SK-N-SH (cell line): ENCODE measurements around the gene SLC25A47. TPM values are rescaled to one million over a fixed set of nuclear protein-coding genes. Genes with fewer than 3 reads are reported as not detected.
A peak's percentile ranks its signal among the peaks of the same experiment; 100 is the strongest.

Experiments
- CTCF ChIA-PET: fragments of 300-600, 350-600 bp; formaldehyde crosslinking; extraction: SDS; loops from one replicate; lab custom pipeline; 2021; lab: Yijun Ruan, JAX
- POLR2A ChIA-PET: fragments of 350-600 bp; sonication (Branson Sonifier 250); formaldehyde crosslinking; extraction: SDS; loops from one replicate; lab custom pipeline; 2020; ENCODE audit warnings: antibody characterized with exemption, inconsistent platforms; lab: Yijun Ruan, JAX
- DNase-seq: peaks from one replicate; pipeline ENCODE4 v3.0.0; 2012
- H2AFZ ChIP-seq: fragments of 200-600 bp; sonication (generic); 2 replicates; pipeline ENCODE4 v1.8.1; 2016; ENCODE audit warnings: antibody characterized with exemption, mild to moderate bottlenecking, low read depth
- H3F3A ChIP-seq: fragments of 200-600 bp; sonication (generic); replicated peaks from 2 replicates; pipeline ENCODE3; 2016; ENCODE audit warnings: antibody characterized with exemption, mild to moderate bottlenecking; ENCODE audit not compliant: insufficient read depth
- H3K27ac ChIP-seq, 2 experiments: fragments of 200-500 bp in 1 of 2; fragments of 200-600 bp in 1 of 2; sonication (Bioruptor generic) in 1 of 2; sonication (generic), shearing (Covaris generic) in 1 of 2; 2 replicates each; pipeline versions ENCODE4 v1.5.1 to v1.6.1; 2014 to 2016; ENCODE audit warnings: low read depth in 2 of 2, inconsistent platforms in 1 of 2, low read length in 1 of 2, mild to moderate bottlenecking in 1 of 2, mixed read lengths in 1 of 2
- H3K27me3 ChIP-seq: fragments of 200-600 bp; sonication (generic), shearing (Covaris generic); 2 replicates; pipeline ENCODE4 v1.6.1; 2016; ENCODE audit warnings: mixed run types; ENCODE audit not compliant: insufficient read depth
- H3K36me3 ChIP-seq, 2 experiments: fragments of 200-500 bp in 1 of 2; fragments of 200-600 bp in 1 of 2; sonication (Bioruptor generic) in 1 of 2; sonication (generic) in 1 of 2; replicated peaks in 1 of 2; 2 replicates each; pipeline versions ENCODE3 to v1.5.1; 2014 to 2016; ENCODE audit warnings: low read length in 1 of 2, mild to moderate bottlenecking in 1 of 2; ENCODE audit not compliant: insufficient read depth in 2 of 2, control insufficient read depth in 1 of 2
- H3K4me1 ChIP-seq, 2 experiments: fragments of 200-500 bp in 1 of 2; fragments of 200-600 bp in 1 of 2; sonication (Bioruptor generic) in 1 of 2; sonication (generic), shearing (Covaris generic) in 1 of 2; 2 replicates each; pipeline versions ENCODE4 v1.5.1 to v1.6.1; 2014 to 2016; ENCODE audit warnings: low read depth in 1 of 2, low read length in 1 of 2, mixed run types in 1 of 2; ENCODE audit not compliant: insufficient read depth in 2 of 2, control insufficient read depth in 1 of 2
- H3K4me2 ChIP-seq: fragments of 200-600 bp; sonication (generic), shearing (Covaris generic); 2 replicates; pipeline ENCODE4 v1.6.1; 2017; ENCODE audit warnings: mixed run types
- H3K4me3 ChIP-seq, 2 experiments: fragments of 200-500 bp in 1 of 2; fragments of 200-600 bp in 1 of 2; sonication (Bioruptor generic) in 1 of 2; sonication (generic), shearing (Covaris generic) in 1 of 2; 2 replicates each; pipeline versions ENCODE4 v1.5.1 to v1.8.1; 2014 to 2016; ENCODE audit warnings: low read depth in 2 of 2, inconsistent platforms in 1 of 2, low read length in 1 of 2, mild to moderate bottlenecking in 1 of 2, mixed read lengths in 1 of 2, moderate library complexity in 1 of 2
- H3K79me2 ChIP-seq: fragments of 200-600 bp; sonication (generic); 2 replicates; pipeline ENCODE4 v1.8.1; 2017; ENCODE audit warnings: mild to moderate bottlenecking; ENCODE audit not compliant: insufficient read depth
- H3K9ac ChIP-seq: fragments of 200-600 bp; sonication (generic); 2 replicates; pipeline ENCODE4 v1.6.1; 2017; ENCODE audit warnings: mixed run types
- H3K9me2 ChIP-seq: fragments of 200-600 bp; sonication (generic); 2 replicates; pipeline ENCODE4 v1.6.1; 2017; ENCODE audit warnings: mixed run types
- H3K9me3 ChIP-seq: fragments of 200-600 bp; sonication (generic); 2 replicates; pipeline ENCODE4 v1.6.1; 2017; ENCODE audit warnings: mixed run types, mild to moderate bottlenecking, moderate library complexity
- H4K20me1 ChIP-seq: fragments of 200-600 bp; sonication (generic); 2 replicates; pipeline ENCODE4 v1.6.1; 2017; ENCODE audit warnings: mild to moderate bottlenecking, mixed run types; ENCODE audit not compliant: insufficient read depth
- CHD2 ChIP-seq: fragments of 150-350 bp; IDR thresholded peaks from 2 replicates; pipeline ENCODE4 v1.6.1; 2018; ENCODE audit warnings: low read length; ENCODE audit not compliant: partially characterized antibody
- CTCF ChIP-seq: fragments of 200-600 bp; sonication (generic); IDR thresholded peaks from 2 replicates; pipeline ENCODE4 v1.6.1; 2017; ENCODE audit warnings: antibody characterized with exemption, mild to moderate bottlenecking, moderate library complexity
- FOSL2 ChIP-seq: IDR thresholded peaks from 2 replicates; pipeline ENCODE4 v1.4.0; 2012; ENCODE audit warnings: low read depth, mild to moderate bottlenecking, moderate library complexity, borderline replicate concordance
- FOXJ3 ChIP-seq: sonication (generic); formaldehyde crosslinking; IDR thresholded peaks from 2 replicates; pipeline ENCODE4 v1.5.1; 2020; ENCODE audit warnings: mild to moderate bottlenecking, missing genetic modification reagents
- JUND ChIP-seq: IDR thresholded peaks from 2 replicates; pipeline ENCODE4 v1.4.0; 2012
- NRF1 ChIP-seq: IDR thresholded peaks from 2 replicates; pipeline ENCODE4 v1.6.1; 2012; ENCODE audit warnings: low read depth, mild to moderate bottlenecking, low read length
- PBX3 ChIP-seq: IDR thresholded peaks from 2 replicates; pipeline ENCODE4; 2012
- POLR2AphosphoS5 ChIP-seq: IDR thresholded peaks from 2 replicates; pipeline ENCODE4 v1.6.1; 2012; ENCODE audit warnings: low read depth, low read length
- RFX5 ChIP-seq: IDR thresholded peaks from 2 replicates; pipeline ENCODE4 v1.6.1; 2012; ENCODE audit warnings: mild to moderate bottlenecking, improper control_type of control experiment, low read length
- SIN3A ChIP-seq: IDR thresholded peaks from 2 replicates; pipeline ENCODE4 v1.6.1; 2012; ENCODE audit warnings: low read depth, mild to moderate bottlenecking, low read length, moderate library complexity, borderline replicate concordance
- SMC3 ChIP-seq: IDR thresholded peaks from 2 replicates; pipeline ENCODE4 v1.6.1; 2012; ENCODE audit warnings: low read depth, low read length, improper control_type of control experiment
- TAF1 ChIP-seq: IDR thresholded peaks from 2 replicates; pipeline ENCODE4 v1.6.1; 2012; ENCODE audit warnings: low read depth, mild to moderate bottlenecking, low read length, moderate library complexity, borderline replicate concordance
- TEAD4 ChIP-seq: IDR thresholded peaks from 2 replicates; pipeline ENCODE4 v1.4.0; 2012; ENCODE audit warnings: mild to moderate bottlenecking, borderline replicate concordance; ENCODE audit not compliant: insufficient read depth
- YY1 ChIP-seq: IDR thresholded peaks from 2 replicates; pipeline ENCODE4 v1.4.0; 2012; ENCODE audit warnings: low read depth, mild to moderate bottlenecking
- WGBS: methylation state at CpG from one replicate; pipeline ENCODE4 v1.1.6; 2017; ENCODE audit warnings: low lambda C conversion rate; 5-methylcytosine and 5-hydroxymethylcytosine counted together
- polyA plus RNA-seq, 3 experiments: library from polyadenylated mRNA; depleted of rRNA; stranded (reverse); fragments of >200 nt; gene quantifications; 2 replicates each; pipeline ENCODE4 v1.2.3, GENCODE V29; 2012

SLC25A47 gene
- polyA plus RNA-seq, 1 of the 3 experiments (the other 2 are of a cell fraction), result not detected

- CTCF ChIA-PET, result interaction anchor here (1.1 to 4.0 kb wide), 4 partner anchors 11 to 79 kb away, joined by 3 to 31 read pairs (median 8); no protein-coding TSS in a partner anchor
- peak overlapping the region; percentile 87 to 90 for H3K4me3 ChIP-seq
- TF ChIP-seq CHD2 (peak; percentile 9), FOXJ3 (CRISPR knock-in tag) (no peak)
- H3K4me1 ChIP-seq, result peaks cover 0 to 28% of the 10 kb centered on the region in 2 experiments; a peak in 2 of 4 replicates
- WGBS, result 4% methylated on average over 21 of the region's 65 CpGs
- no peaks in the 10 kb centered on the region for H3K9me3 ChIP-seq
- no peaks in the 10 kb centered on the region for H3K36me3 ChIP-seq
- DNase-seq, result peak; percentile 72
- POLR2A ChIA-PET, result interaction anchor here (1.1 to 1.7 kb wide), 3 partner anchors 15 to 594 kb away, joined by 3 to 6 read pairs (median 4); partner anchors contain the start of gene WDR25
- no peaks in the 10 kb centered on the region for H3K27me3 ChIP-seq
- peaks cover 49% of the 10 kb centered on the region; the same call in 1 of the 2 replicates for H3K79me2 ChIP-seq
- peak overlapping the region; percentile 84 for H3K9ac ChIP-seq
- peak overlapping the region; percentile 51 to 76; a peak in 2 of 4 replicates for H3K27ac ChIP-seq
- H3F3A ChIP-seq, result peaks cover 2% of the 10 kb centered on the region
- H2AFZ ChIP-seq, result peak overlapping the region; percentile 51; the same call in 1 of the 2 replicates
- H3K4me2 ChIP-seq, result peak overlapping the region; percentile 99
- H4K20me1 ChIP-seq, result peaks cover 31% of the 10 kb centered on the region
- no peaks in the 10 kb centered on the region for H3K9me2 ChIP-seq
These were observed 17.6 kb upstream of the SLC25A47 start for GRCh38 chr14:100305324-100306100.

- peak; percentile 99 for DNase-seq
- Histone ChIP-seq H4K20me1 (peaks cover 31% of the 10 kb centered on the region), H2AFZ (peak within 1 kb of the TSS; percentile 91; the same call in 1 of the 2 replicates), H3K4me2 (peak within 1 kb of the TSS; percentile 99), H3K9me3 (no peaks in the 10 kb centered on the region), H3K27me3 (no peaks in the 10 kb centered on the region), H3K4me1 (peaks cover 0 to 28% of the 10 kb centered on the region in 2 experiments; a peak in 2 of 4 replicates), H3K27ac (peak within 1 kb of the TSS; percentile 51 to 81), H3F3A (no peaks in the 10 kb centered on the region), H3K9me2 (no peaks in the 10 kb centered on the region), H3K4me3 (peak within 1 kb of the TSS; percentile 87 to 90), H3K79me2 (peaks cover 43% of the 10 kb centered on the region; the same call in 1 of the 2 replicates), H3K9ac (peak within 1 kb of the TSS; percentile 90), H3K36me3 (no peaks in the 10 kb centered on the region)
- CTCF ChIA-PET, result interaction anchor here (2.4 to 4.0 kb wide), 2 partner anchors 21 to 77 kb away, joined by 12 to 31 read pairs; no protein-coding TSS in a partner anchor
- POLR2A ChIA-PET, result interaction anchor here (1.3 to 1.7 kb wide), 2 partner anchors 16 to 69 kb away, joined by 4 to 6 read pairs; partner anchors contain the start of gene WDR25
- TF ChIP-seq SMC3 (no peak), YY1 (no peak), RFX5 (0 out of 2 replicates have a peak, but pooled peaks have one; percentile 50), TAF1 (peak; percentile 43; the same call in 1 of the 2 replicates), CTCF (no peak), PBX3 (no peak), JUND (no peak), TEAD4 (0 out of 2 replicates have a peak, but pooled peaks have one; percentile 8), FOSL2 (no peak), POLR2AphosphoS5 (peak; percentile 51; the same call in 1 of the 2 replicates), SIN3A (peak; percentile 29; the same call in 1 of the 2 replicates), NRF1 (peak; percentile 63)
- 7% methylated on average over 9 of the region's 131 CpGs for WGBS
These were observed 16.8 kb upstream of the SLC25A47 start, which contains the start of gene SLC25A29 for GRCh38 chr14:100306101-100306997. Gene SLC25A29, minus strand, starts transcription at chr14:100306444. Its CDS starts 212 bp downstream, at chr14:100306232.
